Activated T-cell treated with anti-CD3 and anti-CD28 coated beads, Interleukin-2, amount 50 U/mL, for 48 hours (primary cell): ENCODE data around the gene ROPN1L.
A peak's percentile ranks its signal among the peaks of the same experiment; 100 is the strongest.

Experiments
- DNase-seq, 2 experiments: peaks; one replicate each; pipeline ENCODE4 v3.0.0-alpha.2; 2020

Gene ROPN1L

GRCh38 chr5:10431415-10431814 lies 10.3 kb upstream of the ROPN1L start:
- no peak for DNase-seq

- DNase-seq, result no peak
Observed at GRCh38 chr5:10432059-10433008, 9.3 kb upstream of the ROPN1L start.

- DNase-seq, result no peak
Observed at GRCh38 chr5:10434392-10434791, 7.3 kb upstream of the ROPN1L start.

- DNase-seq, result no peak
Observed at GRCh38 chr5:10438301-10438700, 3.4 kb upstream of the ROPN1L start.

- DNase-seq, result no peak
Observed at GRCh38 chr5:10439692-10440091, 2.0 kb upstream of the ROPN1L start.

GRCh38 chr5:10440367-10440990 lies 1.2 kb upstream of the ROPN1L start:
- DNase-seq, result no peak

GRCh38 chr5:10441992-10442435 lies 335 bp downstream of the ROPN1L start:
- no peak for DNase-seq

GRCh38 chr5:10442576-10442975 lies 897 bp downstream of the ROPN1L start:
- DNase-seq, result no peak

- DNase-seq, result no peak
Observed at GRCh38 chr5:10445352-10445751, 3.7 kb downstream of the ROPN1L start.

GRCh38 chr5:10446490-10446889 lies 4.8 kb downstream of the ROPN1L start:
- DNase-seq, result no peak

GRCh38 chr5:10447041-10447440 lies 5.4 kb downstream of the ROPN1L start:
- DNase-seq, result no peak

- DNase-seq, result no peak
Observed at GRCh38 chr5:10448754-10449360, 7.2 kb downstream of the ROPN1L start.

GRCh38 chr5:10451137-10451824 lies 9.6 kb downstream of the ROPN1L start:
- DNase-seq, result no peak

- DNase-seq, result peak in 1 of 2 experiments; percentile 22
Observed at GRCh38 chr5:10452768-10453331, 11.2 kb downstream of the ROPN1L start.

- DNase-seq, result no peak
Observed at GRCh38 chr5:10453545-10453944, 11.9 kb downstream of the ROPN1L start.

GRCh38 chr5:10454591-10455276 lies 13.1 kb downstream of the ROPN1L start:
- DNase-seq, result no peak

- DNase-seq, result no peak
Observed at GRCh38 chr5:10455277-10455670, 13.6 kb downstream of the ROPN1L start.

- no peak for DNase-seq
Observed at GRCh38 chr5:10456583-10457420, 15.1 kb downstream of the ROPN1L start.

- DNase-seq, result no peak
Observed at GRCh38 chr5:10457682-10458574, 16.2 kb downstream of the ROPN1L start.
